Smooth muscle cell (in vitro differentiated cells): ENCODE results near the gene FYCO1. TPM values are rescaled to one million over a fixed set of nuclear protein-coding genes. Genes with fewer than 3 reads are reported as not detected.

ENCODE experiments used
- DNase-seq: peaks from one replicate; lab custom pipeline; 2025; ENCODE audit not compliant: unreplicated experiment; lab: John Stamatoyannopoulos, UW
- H2AFZ ChIP-seq: fragments of 200-600 bp; sonication (generic); 2 replicates; pipeline ENCODE4 v1.6.0; 2016; ENCODE audit warnings: antibody characterized with exemption, low read depth, mild to moderate bottlenecking
- H3F3A ChIP-seq: fragments of 200-600 bp; sonication (generic); 2 replicates; pipeline ENCODE4 v1.6.0; 2017; ENCODE audit warnings: antibody characterized with exemption, low read depth
- H3K27ac ChIP-seq: fragments of 200-600 bp; sonication (generic); 2 replicates; pipeline ENCODE4 v1.5.1; 2016; ENCODE audit warnings: low read depth, mild to moderate bottlenecking
- H3K27me3 ChIP-seq: fragments of 200-600 bp; sonication (generic); 2 replicates; pipeline ENCODE4 v1.6.1; 2016; ENCODE audit warnings: low read depth, mild to moderate bottlenecking
- H3K36me3 ChIP-seq: fragments of 200-600 bp; sonication (generic); 2 replicates; pipeline ENCODE4 v1.5.1; 2016; ENCODE audit warnings: low read depth
- H3K4me1 ChIP-seq: fragments of 200-600 bp; sonication (generic); 2 replicates; pipeline ENCODE4 v1.5.1; 2016; ENCODE audit warnings: low read depth
- H3K4me2 ChIP-seq: fragments of 200-600 bp; sonication (generic); 2 replicates; pipeline ENCODE4 v1.6.0; 2016; ENCODE audit warnings: mild to moderate bottlenecking
- H3K4me3 ChIP-seq: fragments of 200-600 bp; sonication (generic); 2 replicates; pipeline ENCODE4 v1.5.1; 2016; ENCODE audit warnings: mild to moderate bottlenecking
- H3K79me2 ChIP-seq: fragments of 200-600 bp; sonication (generic); 2 replicates; pipeline ENCODE4 v1.6.0; 2016; ENCODE audit warnings: low read depth, mild to moderate bottlenecking
- H3K9ac ChIP-seq: fragments of 200-600 bp; sonication (generic); 2 replicates; pipeline ENCODE4 v1.6.0; 2016; ENCODE audit warnings: low read depth
- H3K9me3 ChIP-seq: fragments of 200-600 bp; sonication (generic); replicated peaks from 2 replicates; pipeline ENCODE4 v1.5.1; 2016; ENCODE audit warnings: low read depth
- H4K20me1 ChIP-seq: fragments of 200-600 bp; sonication (generic); 2 replicates; pipeline ENCODE4 v1.6.0; 2016; ENCODE audit warnings: low read depth
- CTCF ChIP-seq: fragments of 200-600 bp; sonication (generic); IDR thresholded peaks from 2 replicates; pipeline ENCODE4 v1.5.1; 2017; ENCODE audit warnings: borderline replicate concordance, mild to moderate bottlenecking, antibody characterized with exemption; ENCODE audit not compliant: insufficient read depth, poor library complexity, severe bottlenecking
- WGBS: methylation state at CpG from one replicate; pipeline ENCODE4 v1.1.7; 2016; ENCODE audit warnings: low lambda C conversion rate; 5-methylcytosine and 5-hydroxymethylcytosine counted together
- polyA plus RNA-seq: library from polyadenylated mRNA; unstranded; fragments of >200 nt; fragmentation: Nextera tagmentation; extraction: Ambion mirVana; gene quantifications from 2 replicates; pipeline ENCODE4 v1.2.1, GENCODE V29; 2016
- total RNA-seq: library from RNA; depleted of rRNA; stranded (reverse); fragments of >200 nt; gene quantifications from 2 replicates; pipeline ENCODE4 v1.2.3, GENCODE V29; 2014

Gene FYCO1
- total and polyA plus RNA-seq, 2 experiments from 2014 or later: 7.4 to 20.9 TPM

DNA sequence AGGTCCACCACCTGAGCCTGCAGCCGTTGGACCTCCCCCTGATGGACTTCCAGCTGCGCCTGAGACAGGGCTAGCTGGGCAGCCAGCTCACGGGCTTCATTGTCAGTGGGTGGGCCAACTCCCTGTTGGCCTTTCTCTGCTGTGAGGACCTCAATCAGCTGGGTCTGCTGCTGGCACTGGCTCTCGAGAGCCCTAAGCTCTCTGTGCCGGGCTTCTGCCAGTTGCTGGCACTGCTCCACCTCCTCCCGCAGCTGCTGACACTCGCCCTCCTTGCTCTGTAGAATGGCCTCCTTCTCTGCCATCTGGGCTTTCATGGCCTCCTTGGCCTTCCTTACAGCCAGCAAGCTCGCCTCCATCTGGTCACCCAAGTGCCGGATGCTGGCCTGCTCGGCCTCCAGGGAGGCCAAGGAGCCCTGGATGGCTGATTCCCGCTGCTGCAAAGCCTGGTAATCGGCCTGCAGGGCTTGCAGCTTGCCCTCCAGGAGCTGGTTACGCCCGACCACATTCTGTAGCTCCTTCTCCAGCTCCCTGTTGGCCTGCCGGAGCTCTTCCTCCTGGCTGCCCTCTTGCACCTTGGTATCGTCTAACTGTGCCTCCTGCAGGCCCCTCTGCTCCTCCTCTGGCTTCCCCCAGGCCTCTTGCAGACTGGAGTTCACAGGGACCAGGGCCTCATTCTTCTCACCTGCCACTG lies 28.5 kb downstream of the FYCO1 start:
- WGBS: 93% methylated on average over 16 of the region's 16 CpGs
- no peaks in the 10 kb centered on the region for H3K9me3 ChIP-seq
- H4K20me1 ChIP-seq: no peaks in the 10 kb centered on the region
- no peak overlapping the region for H3K9ac ChIP-seq
- H3K4me2 ChIP-seq: no peak overlapping the region
- DNase-seq: no peak
- no peak overlapping the region for H2AFZ ChIP-seq
- H3K79me2 ChIP-seq: no peaks in the 10 kb centered on the region
- no peaks in the 10 kb centered on the region for H3K4me1 ChIP-seq
- H3F3A ChIP-seq: no peaks in the 10 kb centered on the region
- no peak overlapping the region for H3K27ac ChIP-seq
- H3K36me3 ChIP-seq: no peaks in the 10 kb centered on the region
- H3K4me3 ChIP-seq: no peak overlapping the region
- no peaks in the 10 kb centered on the region for H3K27me3 ChIP-seq
- no peak for TF ChIP-seq CTCF

GRCh38 chr3:45966371-45966791 lies 29.2 kb downstream of the FYCO1 start:
- Histone ChIP-seq H3K36me3 (no peaks in the 10 kb centered on the region), H3K27ac (no peak overlapping the region), H3K9me3 (no peaks in the 10 kb centered on the region), H3K4me3 (no peak overlapping the region), H2AFZ (no peak overlapping the region), H3K4me1 (no peaks in the 10 kb centered on the region), H4K20me1 (no peaks in the 10 kb centered on the region), H3K27me3 (no peaks in the 10 kb centered on the region), H3K4me2 (no peak overlapping the region), H3F3A (no peaks in the 10 kb centered on the region), H3K9ac (no peak overlapping the region), H3K79me2 (no peaks in the 10 kb centered on the region)
- 86% methylated on average over 17 of the region's 17 CpGs for WGBS
- DNase-seq: no peak
- no peak for TF ChIP-seq CTCF

GRCh38 chr3:45965653-45966052 lies 30.0 kb downstream of the FYCO1 start:
- no peaks in the 10 kb centered on the region for H3K79me2 ChIP-seq
- no peaks in the 10 kb centered on the region for H3K9me3 ChIP-seq
- H3K36me3 ChIP-seq: peaks cover 6% of the 10 kb centered on the region
- no peak overlapping the region for H3K27ac ChIP-seq
- H3K4me1 ChIP-seq: no peaks in the 10 kb centered on the region
- no peak overlapping the region for H2AFZ ChIP-seq
- H3K27me3 ChIP-seq: no peaks in the 10 kb centered on the region
- H3K4me2 ChIP-seq: no peak overlapping the region
- 90% methylated on average over 4 of the region's 4 CpGs for WGBS
- no peaks in the 10 kb centered on the region for H3F3A ChIP-seq
- no peak overlapping the region for H3K4me3 ChIP-seq
- no peak for TF ChIP-seq CTCF
- no peaks in the 10 kb centered on the region for H4K20me1 ChIP-seq
- DNase-seq: no peak
- no peak overlapping the region for H3K9ac ChIP-seq

GRCh38 chr3:45965253-45965652 lies 30.4 kb downstream of the FYCO1 start:
- DNase-seq: no peak
- no peaks in the 10 kb centered on the region for H3K27me3 ChIP-seq
- no peaks in the 10 kb centered on the region for H4K20me1 ChIP-seq
- no peak for TF ChIP-seq CTCF
- WGBS: 95% methylated on average over 4 of the region's 4 CpGs
- no peak overlapping the region for H2AFZ ChIP-seq
- H3K79me2 ChIP-seq: no peaks in the 10 kb centered on the region
- no peak overlapping the region for H3K9ac ChIP-seq
- H3F3A ChIP-seq: no peaks in the 10 kb centered on the region
- H3K4me1 ChIP-seq: no peaks in the 10 kb centered on the region
- no peak overlapping the region for H3K4me3 ChIP-seq
- H3K27ac ChIP-seq: no peak overlapping the region
- H3K4me2 ChIP-seq: no peak overlapping the region
- H3K36me3 ChIP-seq: peaks cover 6% of the 10 kb centered on the region
- no peaks in the 10 kb centered on the region for H3K9me3 ChIP-seq
